Measurements from ENCODE around the gene B3GALT6.

GRCh38 chr1:1242461-1243265 is 10.6 kb downstream of the B3GALT6 start:
- TF ChIP-seq POLR2A (IDR thresholded peaks at IDR 0.05; ENCODE audit: low read length) (no peak), GATA1 (IDR thresholded peaks at IDR 0.05; ENCODE audit: low read depth, low read length) (no peak)
